Stimulated activated CD8-positive, alpha-beta memory T cell treated with anti-CD3 and anti-CD28 coated beads, Interleukin-7, amount 100 ng/mL, for 4 hours (primary cell): Measurements from ENCODE around the gene EML4.

Experiments
- DNase-seq, 2 donors: peaks; one replicate each; pipeline ENCODE4 v3.0.0-alpha.2; 2020; ENCODE audit warnings: low read depth in 2 of 2

The EML4 gene

DNA sequence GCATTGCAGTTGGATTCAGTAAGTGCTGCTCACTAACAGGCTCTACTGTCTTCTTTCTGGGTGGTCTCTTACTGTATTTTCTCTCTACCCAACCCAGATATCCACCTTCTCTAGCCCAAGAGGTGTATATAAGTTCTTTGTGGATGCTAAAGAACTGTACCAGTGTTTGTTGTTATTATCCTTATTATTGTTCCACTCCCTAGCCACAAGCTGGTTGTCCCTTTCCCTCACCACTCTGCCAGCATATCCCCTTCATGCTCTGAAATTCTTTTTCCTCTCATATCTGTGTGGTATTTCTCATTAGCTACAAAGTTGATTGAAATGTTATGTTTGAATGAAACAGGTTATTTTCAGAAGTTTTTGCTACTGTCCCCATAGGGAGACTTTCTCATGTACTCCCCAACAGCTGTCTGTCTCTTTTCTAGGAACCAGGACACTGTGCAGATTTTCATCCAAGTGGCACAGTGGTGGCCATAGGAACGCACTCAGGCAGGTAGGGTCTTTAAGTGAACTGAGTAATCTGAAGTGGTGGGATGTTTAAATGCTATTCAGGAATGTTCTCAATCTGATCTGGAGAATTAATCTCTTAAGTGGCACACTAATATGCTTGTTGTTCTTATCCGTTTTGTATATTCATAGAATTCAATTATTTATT, 135.0 kb downstream of the EML4 start:
- no peak for DNase-seq

DNA sequence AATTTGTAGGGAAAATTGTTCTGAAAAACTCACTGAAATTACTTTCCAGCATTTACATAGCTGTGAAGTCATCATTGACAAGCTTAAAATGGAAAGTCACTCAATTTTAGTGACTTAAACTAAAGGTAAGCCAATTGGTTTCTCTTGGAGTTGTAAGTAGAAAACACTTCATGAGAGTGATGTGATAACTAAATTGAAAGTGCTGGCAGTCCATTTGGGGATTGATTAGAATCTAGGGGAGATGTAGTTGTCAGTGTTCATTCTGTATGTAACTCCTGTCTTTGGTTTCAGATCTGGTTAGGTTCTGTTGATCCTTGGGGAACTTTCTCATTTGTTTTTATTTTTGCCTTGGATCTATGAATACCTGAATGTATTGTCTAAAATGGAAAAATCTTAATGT, 138.0 kb downstream of the EML4 start:
- DNase-seq, result no peak

DNA sequence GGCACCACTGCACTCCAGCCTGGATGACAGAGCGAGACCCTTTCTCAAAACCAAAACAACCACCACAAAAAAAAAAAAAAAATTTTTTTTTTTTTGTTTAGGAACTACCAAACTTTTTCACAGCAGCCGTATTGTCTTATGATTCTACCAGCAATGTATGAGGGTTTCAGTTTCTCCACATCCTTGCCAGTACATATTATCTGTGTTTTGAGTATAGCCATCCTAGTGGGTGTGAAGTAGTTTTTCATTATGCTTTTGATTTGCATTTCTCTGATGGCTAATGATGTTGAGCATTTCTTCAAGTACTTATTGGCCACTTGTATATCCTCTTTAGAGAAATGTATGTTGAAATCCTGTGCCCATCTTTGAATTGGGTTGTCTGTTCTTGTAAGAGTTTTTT, 140.2 kb downstream of the EML4 start:
- DNase-seq, result no peak

DNA sequence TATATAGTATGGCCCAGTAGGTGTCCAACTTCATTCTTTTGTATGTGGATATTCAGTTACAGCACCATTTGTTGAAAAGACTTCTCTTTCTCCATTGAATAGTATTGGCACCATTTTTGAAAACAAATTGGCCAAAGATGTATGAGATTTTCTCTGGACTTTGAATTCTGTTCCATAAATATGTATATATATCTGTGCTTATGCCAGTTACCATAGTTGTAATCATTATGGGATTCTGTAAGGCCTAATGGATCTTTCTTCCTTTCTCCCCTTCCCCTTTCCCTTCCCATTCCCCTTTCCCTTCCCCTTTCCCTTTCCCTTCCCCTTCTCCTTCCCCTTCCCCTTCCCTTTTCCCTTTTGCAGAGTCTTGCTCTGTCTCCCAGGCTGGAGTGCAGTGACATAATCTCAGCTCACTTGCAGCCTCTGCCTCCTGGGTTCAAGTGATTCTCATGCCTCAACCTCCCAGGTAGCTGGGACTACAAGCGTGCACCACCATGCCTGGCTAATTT, 140.9 kb downstream of the EML4 start:
- no peak for DNase-seq

DNA sequence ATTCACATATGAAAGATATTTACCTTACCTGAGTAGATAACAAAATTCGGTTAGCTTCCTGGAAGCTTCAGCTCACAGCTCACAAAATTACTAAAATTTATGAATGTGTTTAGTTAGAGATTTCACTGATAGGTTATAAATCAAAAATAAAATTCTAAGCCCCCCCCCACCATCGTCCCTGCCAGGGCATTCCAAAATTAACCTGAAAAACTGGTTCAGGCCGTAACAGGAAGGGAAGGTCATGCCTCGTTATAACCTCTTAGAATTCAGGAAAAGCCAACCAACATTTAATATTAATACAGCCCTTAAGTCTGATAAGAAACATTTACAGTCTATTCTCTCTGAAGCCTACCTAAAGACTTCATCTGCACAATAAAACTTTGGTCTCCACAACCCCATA, 143.0 kb downstream of the EML4 start:
- no peak for DNase-seq

DNA sequence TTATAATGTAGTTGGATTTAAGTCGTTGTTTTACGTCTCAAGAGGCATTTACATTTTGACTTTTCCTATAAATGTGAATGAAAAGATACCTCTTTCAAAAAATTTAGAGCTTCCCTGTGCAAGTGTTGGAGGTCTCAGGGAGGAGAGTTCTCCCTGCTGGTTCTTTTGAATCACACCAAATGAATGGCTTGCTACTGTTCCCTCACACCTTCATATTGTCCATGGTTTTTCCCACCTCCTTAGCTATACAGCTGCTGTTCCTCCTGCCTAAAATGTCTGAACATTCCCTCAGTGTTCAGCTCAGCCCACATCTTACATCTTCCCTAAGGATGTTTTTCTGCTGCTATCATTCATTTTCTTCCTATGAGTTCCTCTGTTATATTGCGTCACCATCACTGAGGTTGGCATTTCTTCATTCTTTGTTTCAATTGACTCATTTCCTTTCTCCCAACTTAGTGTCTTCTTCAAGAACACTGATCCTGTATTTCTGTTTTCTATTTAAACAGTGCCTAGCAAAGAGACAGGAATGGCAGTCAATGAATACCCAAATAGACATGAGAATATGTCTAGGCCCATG, 145.8 kb downstream of the EML4 start:
- DNase-seq, result no peak

DNA sequence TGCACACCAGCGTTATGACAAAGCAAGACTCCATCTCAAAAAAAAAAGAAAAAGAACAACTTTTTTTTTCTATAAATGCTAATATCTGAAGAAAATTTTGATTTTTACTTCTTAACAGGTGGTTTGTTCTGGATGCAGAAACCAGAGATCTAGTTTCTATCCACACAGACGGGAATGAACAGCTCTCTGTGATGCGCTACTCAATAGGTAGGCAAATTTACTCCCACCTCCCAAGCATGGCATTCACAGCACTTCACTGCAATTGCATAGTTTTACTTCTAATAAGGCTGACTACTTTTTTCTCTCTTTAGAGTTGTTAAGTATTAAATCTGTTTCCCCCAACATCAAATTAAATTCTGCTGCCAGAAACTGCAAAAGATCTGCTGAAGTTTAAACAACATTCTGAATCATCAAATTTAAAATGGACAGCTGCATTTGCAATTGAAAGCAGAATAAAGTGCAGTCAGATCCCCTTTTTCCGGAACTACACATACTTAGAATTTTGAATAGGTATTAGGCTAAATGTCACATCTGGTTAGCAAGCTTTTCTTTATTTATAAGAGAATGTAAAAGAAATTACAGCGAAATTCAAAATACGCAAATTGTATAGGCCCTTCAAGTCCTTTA, 146.8 kb downstream of the EML4 start:
- no peak for DNase-seq

DNA sequence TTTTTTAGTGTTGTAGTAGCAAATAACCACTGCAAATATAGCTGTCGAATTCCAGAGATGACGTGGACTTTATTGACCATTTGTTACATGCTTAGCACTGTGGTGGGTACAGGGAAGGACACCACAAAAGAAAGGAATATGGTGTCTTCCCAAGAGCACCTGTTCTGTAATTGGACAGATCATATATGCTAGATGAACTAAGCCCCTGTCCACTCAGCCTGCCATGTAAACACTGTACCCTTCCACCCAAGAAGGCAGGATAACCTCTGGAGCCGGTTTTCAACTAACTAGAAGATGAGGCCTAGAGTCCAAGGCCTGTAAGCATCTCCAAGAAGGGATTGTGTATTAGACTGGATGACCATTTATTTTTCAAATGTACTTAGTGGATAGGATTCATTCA, 147.8 kb downstream of the EML4 start:
- DNase-seq, result no peak

DNA sequence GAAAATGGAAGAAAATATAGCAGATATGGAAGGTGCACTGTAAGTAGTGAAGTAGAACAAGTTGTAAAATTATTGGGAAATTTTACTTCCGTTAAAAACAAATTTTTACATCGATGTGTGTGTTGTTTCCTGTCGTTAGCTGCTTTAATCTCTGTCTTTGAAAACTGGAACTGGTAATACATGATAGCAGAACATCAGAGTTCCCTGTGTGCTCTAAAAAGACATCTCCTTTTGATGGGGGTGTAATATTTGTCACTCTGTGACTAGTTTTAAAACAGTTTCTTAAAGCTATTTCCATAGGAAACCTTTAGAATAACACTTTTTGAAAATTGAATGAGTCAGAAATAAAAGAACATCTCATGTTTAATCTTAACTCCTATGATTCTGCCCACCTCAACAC, 148.3 kb downstream of the EML4 start:
- DNase-seq, result no peak

DNA sequence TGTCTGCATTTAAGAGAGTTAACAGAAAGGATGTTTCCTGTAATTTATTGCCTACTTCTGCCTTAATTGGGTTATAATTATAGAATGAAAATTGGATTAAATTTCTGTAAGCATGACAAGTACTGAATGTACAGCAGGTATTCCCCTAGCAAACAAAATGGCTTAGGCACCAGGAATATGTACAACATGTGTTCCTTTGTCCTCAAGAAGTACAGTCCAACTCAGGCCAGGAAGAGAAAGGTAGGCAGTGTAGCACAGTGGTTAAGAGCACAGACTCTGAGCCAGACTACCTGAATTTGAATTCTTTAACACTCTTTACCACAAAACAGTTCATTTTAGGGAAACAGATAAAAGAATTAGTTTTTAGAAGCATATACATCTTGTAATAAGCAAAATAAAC, 148.8 kb downstream of the EML4 start:
- DNase-seq, result no peak

DNA sequence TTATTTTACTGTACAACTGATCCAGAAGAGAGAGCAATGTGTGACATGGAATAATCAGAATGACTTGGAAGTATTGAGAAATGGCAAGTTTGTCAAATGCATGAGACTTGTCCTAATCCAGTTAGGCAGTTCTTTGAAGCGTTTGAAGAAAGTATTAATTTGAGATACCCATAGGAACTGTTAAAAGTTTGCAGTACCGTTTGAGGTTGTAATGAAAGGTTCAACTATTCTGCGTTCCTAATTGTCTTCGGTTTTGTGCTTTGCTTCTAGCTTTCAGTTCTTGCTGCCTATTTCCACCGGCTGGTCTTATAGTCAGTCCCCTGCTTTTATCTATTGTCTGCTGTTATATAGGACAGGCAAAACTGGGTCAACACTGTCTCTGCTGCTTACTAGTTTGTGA, 150.1 kb downstream of the EML4 start:
- no peak for DNase-seq

DNA sequence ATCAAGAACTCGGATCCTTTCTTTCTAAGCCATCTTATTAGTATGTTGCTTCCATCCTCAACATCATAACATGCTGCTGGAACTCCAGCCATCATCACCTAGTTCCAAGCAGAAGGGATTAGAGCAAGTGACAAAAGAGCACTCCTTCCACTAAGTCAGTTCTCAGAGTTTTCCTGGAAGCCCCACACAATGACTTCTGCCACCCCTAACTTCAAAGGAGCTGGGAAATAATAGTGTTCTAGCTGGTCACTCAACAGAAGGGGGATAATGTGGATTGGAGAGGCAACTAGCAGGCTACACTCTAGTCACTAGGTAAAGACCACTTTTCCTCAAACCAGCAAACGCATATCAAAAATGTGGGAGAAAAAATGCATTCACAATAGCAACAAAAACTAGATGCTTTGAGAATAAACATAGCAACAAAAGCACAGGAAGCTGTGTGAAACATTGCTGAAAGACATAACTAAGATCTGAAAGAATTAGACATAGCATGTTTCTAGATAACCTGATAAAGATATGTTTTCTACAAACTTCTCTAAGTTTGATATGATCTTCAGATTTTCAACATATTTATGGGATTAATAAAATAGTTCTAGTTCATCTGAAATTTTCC, 152.4 kb downstream of the EML4 start:
- no peak for DNase-seq

DNA sequence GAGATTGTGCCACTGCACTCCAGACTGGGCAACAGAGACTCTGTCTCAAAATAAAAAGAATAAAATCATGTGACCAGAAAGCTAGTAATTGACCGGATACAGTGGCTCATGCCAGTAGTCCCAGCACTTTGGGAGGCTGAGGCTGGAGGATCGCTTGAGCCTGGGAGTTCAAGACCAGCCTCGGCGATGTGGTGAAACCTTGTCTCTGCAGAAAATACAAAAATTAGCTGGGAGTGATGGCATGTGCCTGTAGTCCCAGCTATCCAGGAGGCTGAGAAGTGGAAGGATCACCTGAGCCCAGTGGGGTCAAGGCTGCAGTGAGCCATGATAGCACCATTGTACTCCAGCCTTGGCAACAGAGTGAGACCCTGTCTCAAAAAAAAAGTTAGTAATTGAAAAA, 155.1 kb downstream of the EML4 start:
- DNase-seq, result no peak

DNA sequence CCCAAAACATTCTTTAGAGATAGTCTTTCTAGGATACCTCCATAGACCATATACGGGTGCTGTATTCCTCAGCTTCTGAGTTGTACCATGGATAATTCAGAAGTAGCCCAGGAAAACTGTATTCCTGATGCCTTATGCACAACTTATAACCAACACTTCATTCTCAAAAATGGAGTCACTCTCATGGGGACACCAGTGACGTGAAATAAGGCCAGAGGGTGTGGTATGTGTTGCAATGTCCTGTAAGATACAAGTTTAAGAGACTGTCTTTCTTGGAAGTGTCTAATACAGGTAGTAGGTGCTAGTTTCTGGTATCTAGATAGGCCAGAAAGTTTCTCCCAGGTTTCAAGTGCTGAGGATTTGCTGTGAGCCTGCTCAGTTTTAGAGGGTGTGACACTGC, 155.8 kb downstream of the EML4 start:
- no peak for DNase-seq

DNA sequence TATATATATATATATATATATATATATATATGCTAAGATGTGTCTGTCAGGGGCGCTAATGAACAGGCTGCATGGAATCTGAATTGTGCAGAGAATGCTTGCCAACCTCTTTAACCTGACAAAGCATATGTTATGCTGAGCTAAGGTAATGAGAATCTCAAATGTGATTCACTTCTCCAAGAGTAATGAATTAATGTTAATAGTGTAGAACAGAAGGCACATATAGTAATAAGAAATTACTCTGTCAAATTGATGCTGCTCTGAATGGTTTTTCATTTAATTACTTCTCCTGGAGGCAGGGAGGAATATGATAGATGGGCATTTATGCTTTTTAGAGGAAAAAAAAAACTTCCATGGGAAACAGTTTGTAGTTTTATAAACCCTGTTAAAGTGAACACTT, 156.5 kb downstream of the EML4 start:
- DNase-seq, result no peak

DNA sequence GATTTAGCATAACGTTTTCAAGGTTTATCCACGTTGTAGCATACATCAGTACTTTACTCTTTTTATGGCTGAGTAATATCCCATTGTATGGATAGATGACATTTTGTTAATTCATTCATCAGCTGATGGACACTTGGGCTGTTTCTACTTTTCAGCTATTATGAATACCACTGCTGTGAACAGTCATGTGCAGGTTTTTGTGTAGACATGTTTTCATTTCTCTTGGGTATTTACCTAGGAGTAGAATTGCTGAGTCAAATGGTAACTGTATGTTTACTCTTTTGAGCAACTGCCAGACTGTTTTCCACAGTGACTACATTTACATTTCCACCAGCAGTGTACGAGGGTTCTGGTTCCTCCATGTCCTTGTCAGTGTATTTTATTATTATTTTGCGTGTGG, 158.0 kb downstream of the EML4 start:
- no peak for DNase-seq

DNA sequence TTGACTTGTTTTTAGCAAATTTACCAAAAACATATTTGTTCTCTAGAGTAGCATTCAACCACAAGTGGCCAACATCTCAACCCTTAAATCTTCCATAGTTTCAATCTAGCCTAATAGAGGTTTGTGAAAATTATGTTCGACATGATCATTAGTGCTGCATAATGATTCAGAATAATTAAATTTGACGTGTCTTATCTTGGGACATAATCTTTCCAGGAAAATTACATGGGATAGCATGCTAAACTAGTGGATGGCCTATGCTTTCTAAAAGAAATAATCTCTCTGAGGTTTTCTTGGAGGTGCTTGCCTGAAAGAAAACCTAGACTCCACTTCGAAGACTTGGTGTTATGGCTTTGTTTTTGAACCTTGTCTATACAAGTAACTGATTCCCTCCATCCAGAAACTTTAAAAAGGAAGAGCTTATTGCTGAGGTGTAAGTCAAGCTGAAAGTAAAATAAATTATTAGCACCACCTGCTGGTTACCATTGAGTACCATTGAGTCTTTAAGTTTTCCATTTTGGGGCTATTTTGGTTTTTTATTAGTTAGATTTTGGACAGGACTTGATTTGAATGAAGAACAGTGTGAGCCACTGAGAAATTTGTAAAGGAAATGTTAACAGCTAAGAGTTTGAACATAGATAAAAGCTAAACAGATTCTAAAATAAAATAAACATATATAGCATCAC, 159.1 kb downstream of the EML4 start:
- DNase-seq, result no peak

DNA sequence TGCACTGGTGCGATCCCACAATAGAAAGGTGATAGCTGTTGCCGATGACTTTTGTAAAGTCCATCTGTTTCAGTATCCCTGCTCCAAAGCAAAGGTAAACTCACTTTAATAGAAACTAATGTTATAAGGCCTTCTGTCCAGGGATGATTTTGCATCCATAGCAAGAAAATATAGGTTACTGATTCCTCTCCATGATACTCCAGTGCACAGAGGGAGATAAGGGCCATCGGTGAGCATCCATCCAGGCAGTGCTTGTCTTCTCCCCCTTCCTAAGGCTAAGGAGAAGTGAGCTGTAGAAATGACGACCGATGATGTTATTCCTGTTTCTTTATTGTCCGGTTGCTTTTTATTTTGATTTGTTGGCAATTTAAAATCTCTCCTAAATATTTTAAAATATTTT, 159.8 kb downstream of the EML4 start:
- DNase-seq, result no peak

DNA sequence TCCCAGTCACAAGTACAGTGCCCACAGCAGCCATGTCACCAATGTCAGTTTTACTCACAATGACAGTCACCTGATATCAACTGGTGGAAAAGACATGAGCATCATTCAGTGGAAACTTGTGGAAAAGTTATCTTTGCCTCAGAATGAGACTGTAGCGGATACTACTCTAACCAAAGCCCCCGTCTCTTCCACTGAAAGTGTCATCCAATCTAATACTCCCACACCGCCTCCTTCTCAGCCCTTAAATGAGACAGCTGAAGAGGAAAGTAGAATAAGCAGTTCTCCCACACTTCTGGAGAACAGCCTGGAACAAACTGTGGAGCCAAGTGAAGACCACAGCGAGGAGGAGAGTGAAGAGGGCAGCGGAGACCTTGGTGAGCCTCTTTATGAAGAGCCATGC, 160.6 kb downstream of the EML4 start:
- DNase-seq, result no peak

DNA sequence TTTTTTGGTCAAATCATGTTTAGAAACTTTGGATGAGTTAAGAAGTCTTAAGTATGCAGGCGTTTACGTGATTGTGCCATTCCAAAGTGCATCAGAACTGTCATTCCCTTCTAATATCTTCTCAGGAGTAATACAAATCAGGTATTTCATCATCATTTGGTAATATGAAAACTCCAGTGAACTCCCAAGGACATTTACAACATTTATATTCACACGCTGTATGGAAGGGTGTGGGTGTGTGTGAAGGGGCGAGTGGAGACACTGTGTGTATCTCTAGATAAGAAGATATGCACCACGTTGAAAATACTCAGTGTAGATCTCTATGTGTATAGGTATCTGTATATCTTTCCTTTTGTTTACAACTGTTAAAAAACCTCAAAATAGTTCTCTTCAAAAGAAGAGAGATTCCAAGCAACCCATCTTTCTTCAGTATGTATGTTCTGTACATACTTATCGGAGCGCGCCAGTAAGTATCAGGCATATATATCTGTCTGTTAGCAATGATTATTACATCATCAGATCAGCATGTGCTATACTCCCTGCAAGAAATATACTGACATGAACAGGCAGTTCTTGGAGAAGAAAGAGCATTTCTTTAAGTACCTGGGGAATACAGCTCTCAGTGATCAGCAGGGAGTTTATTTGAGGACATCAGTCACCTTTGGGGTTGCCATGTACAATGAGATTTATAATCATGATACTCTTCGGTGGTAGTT, 162.6 kb downstream of the EML4 start:
- DNase-seq, result no peak

DNA sequence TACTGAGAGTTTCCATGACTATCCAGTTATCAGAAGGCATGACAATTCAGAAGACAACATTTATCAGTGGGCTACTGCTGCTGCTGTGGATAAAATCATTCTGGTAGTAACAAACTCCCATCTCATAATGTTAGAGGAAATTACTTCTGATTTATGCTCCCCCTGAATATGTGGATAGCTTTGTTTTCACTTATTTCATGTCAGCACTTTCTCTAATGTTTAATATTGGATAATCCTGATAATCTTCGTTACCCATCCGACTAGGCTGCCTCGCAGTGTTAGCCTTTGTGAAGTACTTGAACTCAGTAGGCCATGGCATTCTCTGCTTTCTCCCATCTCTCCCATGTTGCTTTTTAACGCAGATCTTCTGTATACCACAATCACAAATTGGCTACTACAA, 163.4 kb downstream of the EML4 start:
- no peak for DNase-seq

DNA sequence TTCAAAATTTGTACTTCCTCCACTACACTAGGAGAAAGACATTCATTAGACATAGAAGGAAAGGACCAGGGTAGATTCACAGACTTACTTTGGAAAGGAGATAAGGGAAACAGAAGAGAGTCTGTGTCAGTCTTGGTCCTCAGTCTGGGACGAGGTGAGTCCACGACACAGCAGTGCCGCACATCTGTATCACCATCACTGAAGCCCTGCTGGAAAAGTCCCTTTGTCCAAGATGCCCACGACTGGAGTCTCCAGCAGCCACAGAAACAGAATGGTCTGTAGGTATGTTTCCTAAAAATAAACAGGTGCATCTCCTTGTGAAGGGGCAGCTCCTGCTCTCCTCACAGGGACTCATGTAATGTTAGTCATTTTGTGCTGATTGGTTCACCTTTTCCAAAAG, 164.4 kb downstream of the EML4 start:
- no peak for DNase-seq
